ENCODE data around the gene GREB1. TPM values are rescaled to one million over a fixed set of nuclear protein-coding genes. Genes with fewer than 3 reads are reported as not detected.

GREB1 gene
- polyA plus RNA-seq, 1 of the 3 experiments (the other 2 are of a cell fraction): 2.9 TPM

- Histone ChIP-seq H4K20me1 (ENCODE audit: insufficient read depth) (no peaks in the 10 kb centered on the region), H3K36me3 (replicated peaks in 1 of 2; ENCODE audit: control insufficient read depth in 1 of 2, insufficient read depth in 2 of 2, low read length in 1 of 2) (peaks cover 0 to 5% of the 10 kb centered on the region in 2 experiments), H2AFZ (ENCODE audit: low read depth) (no peak overlapping the region), H3K9ac (no peak overlapping the region), H3F3A (replicated peaks; ENCODE audit: insufficient read depth) (no peaks in the 10 kb centered on the region), H3K4me3 (ENCODE audit: low read depth in 2 of 2, low read length in 1 of 2) (no peak overlapping the region), H3K4me1 (ENCODE audit: control insufficient read depth in 1 of 2, insufficient read depth in 2 of 2, low read depth in 1 of 2, low read length in 1 of 2) (no peaks in the 10 kb centered on the region; a peak in 1 of 4 replicates), H3K9me2 (no peaks in the 10 kb centered on the region), H3K79me2 (ENCODE audit: insufficient read depth) (no peaks in the 10 kb centered on the region), H3K27me3 (ENCODE audit: insufficient read depth) (no peaks in the 10 kb centered on the region), H3K9me3 (no peaks in the 10 kb centered on the region), H3K4me2 (no peak overlapping the region), H3K27ac (ENCODE audit: low read depth in 2 of 2, low read length in 1 of 2) (no peak overlapping the region)
- DNase-seq: no peak
- POLR2A ChIA-PET: interaction anchor here (0.6 kb wide), 1 partner anchor 237 kb away, joined by 3 read pairs; no protein-coding TSS in a partner anchor
- CTCF ChIA-PET: interaction anchor here (1.2 to 8.2 kb wide), 5 partner anchors 9 to 127 kb away, joined by 3 to 123 read pairs (median 3); partner anchors contain the start of gene E2F6
- WGBS (ENCODE audit: low lambda C conversion rate): 85% methylated on average over 12 of the region's 12 CpGs
- no peak for TF ChIP-seq RFX5 (IDR thresholded peaks at IDR 0.05; ENCODE audit: low read length)
- no peak for TF ChIP-seq RAD21 (IDR thresholded peaks at IDR 0.05; ENCODE audit: low read length)
- no peak for TF ChIP-seq PBX3 (IDR thresholded peaks at IDR 0.05)
- TF ChIP-seq POLR2AphosphoS5 (IDR thresholded peaks at IDR 0.05; ENCODE audit: low read depth, low read length): no peak
- no peak for TF ChIP-seq FOXM1 (IDR thresholded peaks at IDR 0.05; ENCODE audit: low read depth)
- no peak for TF ChIP-seq RXRA (IDR thresholded peaks at IDR 0.05; ENCODE audit: borderline replicate concordance, low read depth)
- TF ChIP-seq TEAD4 (IDR thresholded peaks at IDR 0.05; ENCODE audit: borderline replicate concordance, insufficient read depth): no peak
- no peak for TF ChIP-seq IRF3 (IDR thresholded peaks at IDR 0.05; ENCODE audit: low read depth, low read length)
- TF ChIP-seq TAF1 (IDR thresholded peaks at IDR 0.05; ENCODE audit: borderline replicate concordance, low read depth, low read length): no peak
- TF ChIP-seq RCOR1 (IDR thresholded peaks at IDR 0.05; ENCODE audit: low read length): no peak
- no peak for TF ChIP-seq EZH2phosphoT487 (IDR thresholded peaks at IDR 0.05; ENCODE audit: borderline replicate concordance, low read depth)
- TF ChIP-seq GATA2 (CRISPR knock-in tag; IDR thresholded peaks at IDR 0.05): no peak
- no peak for TF ChIP-seq MEF2A (IDR thresholded peaks at IDR 0.05; ENCODE audit: borderline replicate concordance, low read depth)
- TF ChIP-seq EP300 (IDR thresholded peaks at IDR 0.05; ENCODE audit: borderline replicate concordance in 1 of 2, low read depth in 1 of 2, low read length in 1 of 2): no peak
- no peak for TF ChIP-seq SIN3A (IDR thresholded peaks at IDR 0.05; ENCODE audit: borderline replicate concordance, low read depth, low read length)
- TF ChIP-seq, protein P1, sequence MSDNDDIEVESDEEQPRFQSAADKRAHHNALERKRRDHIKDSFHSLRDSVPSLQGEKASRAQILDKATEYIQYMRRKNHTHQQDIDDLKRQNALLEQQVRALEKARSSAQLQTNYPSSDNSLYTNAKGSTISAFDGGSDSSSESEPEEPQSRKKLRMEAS (IDR thresholded peaks at IDR 0.05; ENCODE audit: low read depth): no peak
- no peak for TF ChIP-seq FOSL2 (IDR thresholded peaks at IDR 0.05; ENCODE audit: borderline replicate concordance, low read depth)
- TF ChIP-seq, protein P2, sequence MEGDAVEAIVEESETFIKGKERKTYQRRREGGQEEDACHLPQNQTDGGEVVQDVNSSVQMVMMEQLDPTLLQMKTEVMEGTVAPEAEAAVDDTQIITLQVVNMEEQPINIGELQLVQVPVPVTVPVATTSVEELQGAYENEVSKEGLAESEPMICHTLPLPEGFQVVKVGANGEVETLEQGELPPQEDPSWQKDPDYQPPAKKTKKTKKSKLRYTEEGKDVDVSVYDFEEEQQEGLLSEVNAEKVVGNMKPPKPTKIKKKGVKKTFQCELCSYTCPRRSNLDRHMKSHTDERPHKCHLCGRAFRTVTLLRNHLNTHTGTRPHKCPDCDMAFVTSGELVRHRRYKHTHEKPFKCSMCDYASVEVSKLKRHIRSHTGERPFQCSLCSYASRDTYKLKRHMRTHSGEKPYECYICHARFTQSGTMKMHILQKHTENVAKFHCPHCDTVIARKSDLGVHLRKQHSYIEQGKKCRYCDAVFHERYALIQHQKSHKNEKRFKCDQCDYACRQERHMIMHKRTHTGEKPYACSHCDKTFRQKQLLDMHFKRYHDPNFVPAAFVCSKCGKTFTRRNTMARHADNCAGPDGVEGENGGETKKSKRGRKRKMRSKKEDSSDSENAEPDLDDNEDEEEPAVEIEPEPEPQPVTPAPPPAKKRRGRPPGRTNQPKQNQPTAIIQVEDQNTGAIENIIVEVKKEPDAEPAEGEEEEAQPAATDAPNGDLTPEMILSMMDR (IDR thresholded peaks at IDR 0.05): no peak
- TF ChIP-seq YY1 (IDR thresholded peaks at IDR 0.05; ENCODE audit: low read depth): no peak
- TF ChIP-seq CHD2 (IDR thresholded peaks at IDR 0.05; ENCODE audit: low read length, partially characterized antibody): no peak
Observed at GRCh38 chr2:11574176-11575046, 40.6 kb downstream of the GREB1 start.
